GM21529 (cell line): ENCODE results near the gene CACNB1.
A peak's percentile ranks its signal among the peaks of the same experiment; 100 is the strongest.

Experiments
- ATAC-seq: cut with Tn5 transposase; IDR thresholded peaks from one replicate; pipeline ENCODE4 v1.9.1; 2021; ENCODE audit not compliant: unreplicated experiment

Gene CACNB1

DNA sequence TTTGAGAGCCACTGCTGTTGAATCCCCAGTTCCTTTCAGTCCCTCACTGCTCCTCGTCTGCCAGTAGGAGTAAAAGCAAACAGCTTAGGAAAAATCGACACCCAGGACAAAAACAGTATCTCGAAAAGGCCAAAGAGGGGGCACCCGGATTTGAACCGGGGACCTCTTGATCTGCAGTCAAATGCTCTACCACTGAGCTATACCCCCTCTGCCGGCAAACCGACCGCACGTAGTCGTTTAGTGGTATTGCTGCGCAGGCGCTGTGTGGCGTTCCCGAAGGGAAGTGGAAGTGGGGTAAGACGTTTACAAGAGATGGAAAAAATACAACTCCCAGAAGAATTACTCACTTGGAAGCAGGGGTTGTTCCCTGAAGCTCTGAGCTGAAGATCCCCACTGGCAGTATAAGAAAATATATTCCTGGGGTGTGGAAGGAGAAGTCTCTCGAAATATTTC, 43.8 kb downstream of the CACNB1 start:
- peak; percentile 55 for ATAC-seq

DNA sequence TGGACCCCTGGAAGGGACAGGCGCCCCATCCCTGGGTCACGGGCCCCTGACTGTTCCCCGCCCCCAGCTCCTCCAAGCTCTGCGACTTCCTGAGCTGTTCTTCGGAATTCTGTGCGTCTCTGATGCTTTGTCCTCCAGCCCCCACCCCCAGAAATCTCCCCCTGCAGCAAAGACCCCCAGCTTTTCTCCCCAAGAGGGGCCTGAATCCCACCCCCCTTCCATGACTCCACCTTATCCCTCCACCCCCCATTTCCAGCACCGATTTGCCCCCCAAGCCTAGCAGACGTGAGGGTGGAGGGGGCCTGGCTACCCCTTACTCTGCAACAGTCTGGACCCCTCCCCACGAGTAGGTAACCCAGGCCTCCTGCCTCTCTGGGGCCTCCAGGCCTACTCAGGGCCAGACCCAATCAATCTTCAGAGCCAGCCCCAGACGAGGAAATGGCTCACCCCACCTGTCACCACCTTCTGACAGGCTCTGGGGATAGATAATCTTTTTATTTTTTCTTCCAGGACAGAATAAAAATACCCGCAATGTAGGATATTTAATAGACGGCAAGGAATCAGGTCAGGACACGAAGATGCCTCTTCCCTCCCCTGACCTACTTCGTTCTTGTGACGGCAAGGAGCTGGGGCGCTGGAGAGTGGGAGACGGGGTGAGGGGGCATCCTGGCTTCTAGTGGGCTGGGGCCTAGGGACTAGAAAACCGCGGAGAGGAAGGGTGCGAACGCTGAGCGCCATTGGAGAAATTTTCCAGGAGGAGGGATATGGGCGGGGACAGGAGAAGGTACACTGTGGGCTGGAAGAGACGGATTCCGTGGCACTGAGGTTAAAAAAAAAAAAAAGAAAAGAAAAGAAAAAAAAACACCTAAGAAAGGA, 45.3 kb downstream of the CACNB1 start:
- no peak for ATAC-seq

DNA sequence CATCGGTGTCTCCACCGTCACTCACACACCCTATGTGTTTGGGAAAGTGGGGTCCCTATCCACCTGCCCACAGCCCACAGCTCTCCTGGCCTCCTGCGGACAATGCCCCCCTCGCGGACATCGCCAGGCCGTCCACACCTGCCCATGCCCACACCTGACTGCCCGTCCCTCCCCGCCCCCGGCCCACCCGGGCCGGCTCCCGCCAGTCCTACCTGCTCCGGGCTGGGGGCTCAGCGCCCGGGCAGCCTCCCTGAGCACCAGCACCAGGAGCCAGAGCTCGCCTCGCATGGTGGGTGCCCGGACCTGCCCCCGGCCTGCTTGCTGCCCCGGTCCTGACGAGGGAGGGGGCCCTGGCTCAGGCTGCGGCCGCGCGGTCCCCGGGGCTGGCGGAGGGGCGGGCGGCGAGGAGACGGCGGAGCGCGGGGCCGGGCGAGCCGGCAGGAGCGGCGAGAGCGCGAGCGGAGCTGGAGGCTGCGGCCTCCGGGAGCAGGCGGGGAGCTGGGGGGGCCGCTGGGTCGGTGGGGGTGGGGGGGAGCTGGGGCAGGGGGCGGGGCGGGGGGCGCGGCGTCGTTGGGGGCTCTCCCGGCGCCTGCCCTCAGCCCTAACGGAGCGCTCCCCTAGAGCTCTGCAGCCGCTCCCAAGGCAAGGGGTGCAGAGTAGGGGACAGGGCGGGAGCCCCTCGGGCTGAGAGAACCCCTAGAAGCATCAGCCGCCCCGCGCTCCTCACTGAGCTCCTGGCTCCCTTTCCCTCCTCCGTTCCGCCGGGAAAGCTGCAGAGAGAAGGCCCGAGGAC, 46.1 kb downstream of the CACNB1 start, which contains the start of gene PLXDC1:
TSS of gene PLXDC1 (minus strand) at position 488 of the 793 bp plus-strand sequence. CDS start at position 288, 200 bp downstream.
- no peak for ATAC-seq

DNA sequence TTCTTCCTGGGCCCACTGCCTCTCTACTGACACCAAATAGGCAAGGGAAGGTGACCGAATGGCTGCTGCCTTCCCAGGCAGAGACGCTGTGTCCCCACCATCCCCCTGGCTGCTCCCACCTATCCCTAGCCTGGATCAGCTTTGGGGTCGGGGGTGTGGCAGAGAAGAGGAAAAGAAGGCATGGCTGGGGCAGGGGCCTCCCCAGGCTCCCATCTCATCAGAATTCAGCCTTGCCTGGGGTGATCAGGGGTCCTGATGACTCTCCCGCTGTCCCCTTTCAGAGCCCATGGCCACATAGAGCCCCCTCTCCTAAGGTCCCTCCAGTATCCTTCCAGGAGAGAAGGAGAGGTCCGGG, 46.7 kb downstream of the CACNB1 start:
- no peak for ATAC-seq

DNA sequence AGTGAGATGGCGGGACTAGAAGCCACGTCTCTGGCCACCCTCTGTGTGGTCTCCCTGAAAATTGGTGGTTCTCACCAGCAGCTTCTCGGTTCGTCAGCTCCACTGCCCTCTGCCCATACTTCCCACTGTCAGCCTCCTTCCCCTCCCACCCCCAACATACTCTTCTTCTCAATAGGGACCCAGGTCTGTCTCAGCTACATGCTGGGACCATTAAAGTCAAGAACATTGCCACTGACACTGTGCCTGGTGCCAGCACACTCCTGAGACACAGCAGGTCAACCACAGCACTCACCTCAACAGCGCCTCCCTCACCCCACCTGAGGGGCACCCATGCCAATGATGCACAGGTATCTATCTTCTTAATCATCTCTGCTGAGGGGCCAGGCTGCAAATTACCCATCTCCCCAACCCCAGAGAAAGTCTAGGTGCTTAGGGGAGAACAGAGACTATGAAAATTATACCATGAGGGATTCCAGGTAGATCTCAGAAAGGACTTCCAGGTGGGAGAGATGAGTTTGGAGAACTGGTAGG, 47.3 kb downstream of the CACNB1 start:
- ATAC-seq: no peak

DNA sequence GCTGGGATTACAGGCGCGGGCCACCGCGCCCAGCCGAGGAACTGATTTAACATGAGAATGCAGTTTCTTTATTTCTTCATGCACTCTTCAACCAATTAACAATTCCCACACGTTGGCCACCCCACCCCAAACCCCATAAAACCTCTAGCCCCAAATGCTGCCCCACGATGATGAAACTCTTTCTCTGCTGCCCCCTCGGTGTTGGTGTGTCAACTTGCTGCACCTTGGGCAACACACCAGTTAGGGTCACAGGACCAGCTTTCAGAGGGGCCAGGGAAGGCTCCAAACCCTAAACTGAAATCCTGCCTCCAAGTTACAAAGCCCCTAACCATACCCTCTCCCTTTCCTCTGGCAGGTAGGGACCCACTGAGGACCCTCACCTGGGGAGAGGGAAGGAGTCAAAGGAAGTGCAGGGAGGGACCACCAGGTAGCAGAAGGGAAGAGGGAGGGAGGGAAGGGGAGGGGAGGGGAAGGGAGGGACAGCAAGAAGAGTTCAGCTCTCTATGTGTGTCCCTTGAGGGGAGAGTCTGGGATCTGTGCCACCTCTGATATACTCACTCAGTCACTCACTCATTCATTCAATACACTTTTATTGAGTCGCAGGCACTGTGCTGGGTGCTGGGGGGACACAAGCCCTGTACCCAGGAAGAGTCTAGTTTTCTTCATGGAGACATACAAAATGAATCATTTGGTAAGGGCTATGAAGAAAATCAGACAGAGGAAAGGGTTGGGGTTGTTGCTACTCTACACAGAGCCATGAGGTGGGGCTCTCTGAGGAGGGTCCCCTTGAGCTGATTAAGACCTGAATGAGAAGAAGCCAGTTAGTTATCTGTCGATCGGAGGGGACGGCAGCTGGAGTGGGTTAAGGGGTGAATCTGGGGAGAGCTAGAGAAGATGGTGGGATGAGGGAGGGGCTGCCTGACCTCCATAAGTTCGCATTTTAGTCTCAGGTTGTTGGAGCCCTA, 50.0 kb downstream of the CACNB1 start:
- ATAC-seq: no peak

DNA sequence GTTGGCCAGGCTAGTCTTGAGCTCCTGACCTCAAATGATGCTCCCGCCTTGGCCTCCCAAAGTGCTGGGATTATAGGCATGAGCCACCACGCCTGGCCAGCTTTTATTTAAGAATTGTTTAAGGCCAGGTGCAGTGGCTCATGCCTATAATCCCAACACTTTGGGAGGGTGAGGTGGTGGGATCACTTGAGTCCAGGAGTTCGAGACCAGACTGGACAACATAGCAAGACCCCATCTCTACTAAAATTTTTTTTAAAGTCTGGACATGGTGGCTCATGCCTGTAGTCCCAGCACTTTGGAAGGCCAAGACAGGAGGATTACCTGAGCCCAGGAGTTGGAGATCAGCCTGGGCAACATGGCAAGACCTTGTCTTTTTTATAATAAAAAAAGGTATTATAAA, 51.2 kb downstream of the CACNB1 start:
- ATAC-seq: no peak

DNA sequence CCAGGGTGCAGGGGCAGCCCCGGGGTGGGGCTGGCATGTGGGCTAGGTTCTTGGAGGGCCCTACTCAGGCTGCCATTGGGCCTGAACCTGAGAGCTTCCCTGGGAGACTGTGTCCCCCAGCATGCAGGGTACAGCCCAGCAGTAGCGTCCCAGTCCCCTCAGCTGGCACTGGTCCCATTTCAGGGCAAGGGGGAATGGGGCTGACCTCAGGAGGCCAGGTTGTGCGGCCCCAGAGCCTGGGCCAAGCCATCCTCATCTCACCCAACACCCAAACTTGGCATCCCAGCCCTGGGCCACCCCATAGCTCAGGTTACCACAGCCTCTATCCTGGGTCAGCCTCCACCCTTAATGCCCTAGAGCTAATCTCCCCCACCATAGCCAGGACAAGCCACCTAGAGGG, 52.3 kb downstream of the CACNB1 start:
- no peak for ATAC-seq

DNA sequence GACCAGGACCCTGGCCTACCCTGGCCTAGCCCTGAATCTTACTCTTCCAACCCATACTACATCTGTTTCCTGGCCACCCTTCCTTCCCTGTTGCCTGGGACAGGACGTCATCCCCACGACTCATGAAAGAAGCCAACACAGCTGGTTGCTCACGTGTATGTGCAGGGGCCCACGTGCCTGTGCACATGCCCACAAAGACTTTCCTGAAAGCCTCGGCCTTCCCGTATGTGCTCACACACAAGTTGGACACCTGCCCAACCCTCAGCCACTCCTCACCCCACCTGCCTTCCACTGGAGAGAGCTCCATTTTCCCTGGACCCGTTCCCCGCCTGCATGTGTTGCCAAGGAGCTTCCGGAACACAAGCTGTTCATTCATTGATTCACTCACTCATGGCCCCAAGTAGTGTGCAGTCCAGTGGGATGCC, 53.0 kb downstream of the CACNB1 start:
- ATAC-seq: no peak

DNA sequence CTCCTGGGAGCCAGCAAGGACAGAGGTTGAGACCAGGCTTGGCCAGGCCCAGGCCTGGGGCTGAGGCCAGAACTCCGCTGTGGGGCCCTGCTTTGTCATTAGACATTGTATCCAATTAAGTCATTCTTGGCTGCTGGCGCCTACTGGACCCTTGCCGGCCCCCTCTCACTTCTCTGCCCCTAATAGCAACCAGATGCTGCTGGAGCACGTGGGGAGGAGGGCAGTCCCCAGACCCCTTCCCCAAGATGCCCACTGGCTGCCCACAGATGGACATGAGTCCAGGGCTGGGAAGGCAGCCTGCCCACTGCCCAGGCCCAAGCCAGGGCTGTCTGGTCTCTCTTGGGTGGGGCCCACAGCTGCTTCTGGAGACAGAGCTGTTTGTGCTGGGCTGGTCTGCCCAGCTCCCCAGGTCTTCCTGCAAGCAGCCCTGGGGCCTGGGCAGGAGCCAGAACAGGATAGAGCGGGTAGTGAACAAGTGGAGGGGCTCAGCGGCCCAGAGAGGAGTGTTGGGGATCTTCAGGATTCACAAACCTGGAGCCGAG, 53.8 kb downstream of the CACNB1 start:
- no peak for ATAC-seq

DNA sequence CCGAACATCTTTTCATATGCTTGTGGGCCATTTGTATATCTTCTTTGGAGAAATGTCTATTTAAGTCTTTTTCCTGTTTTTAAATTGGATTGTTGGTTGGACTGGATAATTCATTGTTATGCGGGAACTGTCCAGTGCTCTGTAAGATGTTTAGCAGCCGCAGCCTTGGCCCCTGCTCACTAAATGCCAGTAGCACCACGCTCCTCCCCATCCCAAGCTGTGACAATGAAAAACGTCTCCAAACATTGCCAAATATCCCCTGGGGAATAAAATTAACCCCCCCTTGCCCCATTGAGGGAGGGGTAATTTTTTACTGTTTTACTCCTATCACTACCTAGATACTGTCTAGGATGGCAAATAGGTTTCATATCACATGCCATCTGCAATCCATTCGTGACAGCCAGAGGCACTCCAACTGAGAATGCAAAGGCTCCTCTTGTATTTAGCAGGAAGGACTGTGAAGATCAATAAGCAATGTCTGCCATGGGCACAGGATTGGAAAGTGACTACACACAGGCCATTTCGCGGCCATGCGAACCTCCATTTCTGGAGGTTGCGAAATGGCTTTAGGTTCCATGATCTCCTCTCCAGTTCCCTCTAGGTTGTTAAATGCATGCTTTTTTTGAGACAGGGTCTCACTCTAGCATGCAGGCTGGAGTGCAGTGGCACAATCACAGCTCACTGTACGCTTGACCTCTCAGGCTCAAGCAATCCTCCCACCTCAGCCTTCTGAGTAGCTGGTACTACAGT, 55.4 kb downstream of the CACNB1 start:
- no peak for ATAC-seq

DNA sequence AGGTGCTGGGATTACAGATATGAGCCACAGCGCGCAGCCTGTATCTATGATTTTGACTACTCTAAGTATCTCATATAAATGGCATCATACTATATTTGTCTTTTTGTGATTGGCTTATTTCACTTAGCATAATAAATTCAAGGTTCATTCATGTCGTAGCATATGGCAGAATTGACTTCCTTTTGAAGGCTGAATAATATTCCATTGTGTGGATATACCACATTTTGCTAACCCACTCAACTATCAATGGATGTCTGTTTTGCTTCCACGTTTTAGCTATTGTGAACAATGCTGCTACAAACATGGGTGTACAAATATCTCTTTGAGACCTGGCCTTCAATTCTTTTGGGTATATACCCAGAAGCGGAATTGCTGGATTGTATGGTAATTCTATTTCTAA, 56.2 kb downstream of the CACNB1 start:
- no peak for ATAC-seq

DNA sequence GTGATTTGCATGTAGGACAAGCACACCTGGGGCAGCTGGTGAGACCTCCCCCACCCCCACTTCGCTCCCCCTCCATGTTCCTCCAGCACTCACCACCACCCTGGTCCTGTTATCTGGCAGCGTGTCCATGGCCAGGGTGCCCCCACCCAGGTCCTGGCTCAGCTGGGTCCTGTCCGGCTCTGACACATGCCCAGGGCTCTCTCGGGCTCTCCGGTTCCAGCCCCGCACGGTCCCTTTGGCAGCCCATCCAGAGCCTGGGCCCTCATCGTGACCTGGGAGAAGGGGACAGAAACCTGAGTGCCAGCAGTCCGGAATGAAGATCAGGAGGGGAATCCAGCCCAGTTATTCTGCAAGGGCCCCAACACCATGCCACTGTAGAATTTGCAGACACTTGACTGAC, 57.9 kb downstream of the CACNB1 start:
- no peak for ATAC-seq

DNA sequence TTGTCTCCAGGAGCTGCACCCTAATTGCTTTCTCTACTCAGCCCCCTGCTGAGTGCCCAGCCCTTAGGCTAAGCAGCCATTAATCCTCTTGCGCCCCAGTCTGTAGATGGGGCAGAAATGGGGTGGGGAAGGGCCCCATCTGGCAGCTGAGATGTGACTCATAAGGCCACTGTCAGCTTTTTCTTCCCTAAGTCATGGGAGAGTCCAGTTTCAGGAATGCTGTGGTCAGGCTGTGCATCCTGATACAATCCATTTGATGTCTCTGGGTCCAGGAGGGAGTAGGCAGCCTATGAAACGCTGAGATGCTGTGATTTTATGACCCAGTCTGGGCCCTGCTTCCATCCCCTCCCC, 58.3 kb downstream of the CACNB1 start:
- ATAC-seq: no peak

DNA sequence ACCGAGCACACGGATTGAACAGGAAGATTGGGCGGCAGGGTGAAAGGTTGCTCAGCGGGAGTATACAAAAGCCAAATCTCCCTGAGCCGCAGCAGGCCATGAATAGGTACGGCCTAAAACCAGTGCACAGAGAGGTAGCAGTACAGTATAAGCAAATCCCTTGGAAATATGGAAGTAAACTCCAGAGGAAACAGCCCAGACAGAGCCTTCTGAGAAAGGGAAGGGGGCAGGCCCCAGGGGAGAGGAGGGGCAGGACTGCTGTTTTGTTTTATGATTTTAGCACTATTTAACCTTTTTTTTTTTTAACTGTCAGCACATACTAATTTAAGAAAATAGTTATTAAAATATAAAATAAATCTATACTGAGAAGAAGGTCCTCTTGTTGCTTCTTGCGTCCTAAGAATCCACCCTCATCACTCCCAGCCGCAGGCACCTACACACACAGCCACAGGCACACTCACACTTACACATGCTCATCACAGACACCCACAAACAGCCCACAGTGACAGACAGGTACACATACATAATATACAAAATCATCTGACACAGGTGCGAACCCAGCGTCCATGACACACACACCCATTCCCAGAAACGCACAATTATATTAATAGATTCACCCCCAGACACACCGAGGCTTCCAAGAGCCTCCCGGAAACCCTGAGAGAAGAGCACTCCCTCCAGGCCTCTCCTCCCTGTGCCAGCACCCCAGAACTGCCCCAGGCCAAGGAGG, 58.9 kb downstream of the CACNB1 start:
- ATAC-seq: no peak

DNA sequence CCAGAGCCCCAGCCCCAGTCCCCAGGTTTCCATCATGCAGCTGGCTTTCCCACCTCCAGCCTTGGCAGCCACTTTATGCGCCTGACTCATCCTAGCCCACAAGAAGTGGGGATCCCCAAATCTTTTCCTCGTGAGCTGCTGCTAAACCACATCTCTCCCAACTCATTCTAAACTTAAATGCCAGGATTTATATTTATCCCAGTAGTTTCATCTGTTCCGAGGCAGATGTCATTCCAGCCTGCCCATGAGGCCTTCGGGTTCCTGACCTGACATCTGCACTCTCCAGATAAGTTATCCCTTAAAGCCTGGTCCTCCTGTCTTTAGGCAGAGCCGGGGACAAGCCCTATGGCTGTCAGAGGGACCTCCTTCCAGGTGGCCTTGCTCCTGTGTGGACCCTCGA, 62.6 kb downstream of the CACNB1 start:
- no peak for ATAC-seq

DNA sequence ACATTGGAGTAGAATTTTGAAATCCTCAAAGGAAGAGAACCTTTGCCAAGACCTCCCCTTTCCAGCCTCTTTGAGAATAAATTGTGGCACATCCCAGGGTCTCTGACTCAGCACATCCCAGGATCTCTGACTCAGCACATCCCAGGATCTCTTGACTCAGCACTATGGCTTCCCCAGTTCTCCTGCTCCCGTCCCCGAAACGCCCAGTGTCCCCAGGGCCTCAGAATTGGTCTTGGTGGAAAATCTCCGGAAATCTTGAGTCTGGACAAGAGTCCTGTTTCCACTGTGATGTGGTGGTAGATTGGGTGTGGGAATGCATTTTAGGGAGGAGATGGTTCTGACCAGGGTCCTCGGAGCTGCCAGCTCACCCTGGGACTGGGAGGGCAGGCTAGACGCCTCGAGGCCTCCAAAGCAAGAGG, 65.3 kb downstream of the CACNB1 start:
- ATAC-seq: no peak

DNA sequence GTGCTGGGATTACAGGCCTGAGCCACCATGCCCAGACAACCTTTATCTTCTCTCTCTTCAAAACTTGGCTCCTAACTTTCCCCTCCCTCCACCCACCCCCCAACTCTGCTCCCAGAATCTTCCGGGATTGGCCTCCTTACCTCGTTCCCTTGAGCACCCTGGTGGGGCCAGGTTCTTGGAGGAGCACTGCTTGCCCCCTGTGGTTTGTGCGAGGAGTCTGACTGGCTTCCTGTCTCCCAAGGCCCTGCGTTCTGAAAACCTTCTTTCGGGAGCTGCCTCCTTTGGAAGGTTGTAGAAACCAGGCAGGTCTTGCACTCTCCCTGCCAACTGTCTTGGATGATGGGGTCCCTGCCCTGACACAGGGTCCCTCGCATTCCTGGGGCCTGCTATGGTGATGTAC, 65.9 kb downstream of the CACNB1 start:
- ATAC-seq: no peak

DNA sequence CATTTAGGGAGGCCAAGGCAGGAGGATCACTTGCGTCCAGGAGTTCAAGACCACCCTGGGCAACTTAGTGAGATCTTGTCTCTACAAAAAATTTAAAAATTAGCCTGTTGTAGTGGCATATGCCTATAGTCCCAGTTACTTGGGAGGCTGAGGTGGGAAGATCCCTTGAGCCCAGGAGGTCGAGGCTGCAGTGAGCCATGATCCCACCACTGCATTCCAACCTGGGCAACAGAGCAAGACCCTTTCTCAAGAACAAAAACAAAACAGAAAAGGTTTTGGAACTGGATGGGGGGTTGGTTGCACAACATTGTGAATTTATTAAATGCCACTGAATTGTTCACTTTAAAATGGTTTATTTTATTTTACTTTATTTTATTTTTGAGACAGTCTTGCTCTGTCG, 67.3 kb downstream of the CACNB1 start:
- no peak for ATAC-seq
